K562 (cell line): ENCODE measurements around the gene AGAP1. TPM values are rescaled to one million over a fixed set of nuclear protein-coding genes. Genes with fewer than 3 reads are reported as not detected.

Experiments
- ATAC-seq: fragments of 200-7000 bp; cut with Tn5 transposase; 3 replicates; pipeline ENCODE4 v1.9.1; 2020; ENCODE audit warnings: moderate library complexity
- BruUV-seq: library from RNA; stranded (reverse); fragments of 400-500 nt; replicated peaks from 2 replicates; lab custom pipeline; 2021; lab: Mats Ljungman, UMichigan
- CTCF ChIA-PET: fragments of 300-600 bp; formaldehyde crosslinking; extraction: SDS; loops from one replicate; lab custom pipeline; 2021; ENCODE audit warnings: low intra/inter-chr PET ratio; lab: Yijun Ruan, JAX
- POLR2A ChIA-PET: fragments of 300-600, 350-650 bp; sonication (Branson Sonifier 250); formaldehyde crosslinking; extraction: SDS; loops from one replicate; lab custom pipeline; 2021; ENCODE audit warnings: antibody characterized with exemption, inconsistent platforms; lab: Yijun Ruan, JAX
- DNase-seq, 4 experiments: peaks; one replicate each; pipeline versions ENCODE4 v3.0.0 to v3.0.0-alpha.2; 2011 to 2018; ENCODE audit warnings: low spot score in 3 of 4, mixed read lengths in 3 of 4; ENCODE audit errors: extremely low read depth in 1 of 4
- FAIRE-seq: peaks from 2 replicates; lab custom pipeline; 2011; peaks lifted over from hg19 to GRCh38; lab: Jason Lieb, UNC
- H2AFZ ChIP-seq: 2 replicates; pipeline ENCODE4 v1.6.0; 2011; ENCODE audit warnings: low read depth, low read length, control low read depth, inconsistent platforms
- H3K27ac ChIP-seq: fragments of 200-600 bp; 3 replicates; pipeline ENCODE4 v1.8.0; 2011; ENCODE audit warnings: low read depth, mild to moderate bottlenecking, control low read depth, inconsistent platforms, low read length, moderate library complexity, mixed read lengths; ENCODE audit errors: extremely low read depth
- H3K27me3 ChIP-seq, 2 experiments: fragments of 300-600 bp in 1 of 2; 2 replicates in 1 of 2; 3 replicates in 1 of 2; pipeline versions ENCODE4 v1.6.0 to v1.8.0; 2011; ENCODE audit warnings: inconsistent platforms in 2 of 2, low read length in 2 of 2, mild to moderate bottlenecking in 1 of 2, mixed read lengths in 1 of 2, moderate library complexity in 1 of 2; ENCODE audit not compliant: control insufficient read depth in 2 of 2, insufficient read depth in 2 of 2
- H3K36me3 ChIP-seq: fragments of 300-600 bp; 3 replicates; pipeline ENCODE4 v1.8.0; 2011; ENCODE audit warnings: mild to moderate bottlenecking, low read length, inconsistent platforms; ENCODE audit not compliant: control insufficient read depth, insufficient read depth
- H3K4me1 ChIP-seq, 2 experiments: fragments of 200-600 bp in 1 of 2; replicated peaks in 1 of 2; 2 replicates in 1 of 2; 3 replicates in 1 of 2; pipeline versions ENCODE4 v1.5.1 to v1.8.0; 2011; ENCODE audit warnings: inconsistent platforms in 2 of 2, low read length in 2 of 2, mild to moderate bottlenecking in 1 of 2, mixed read lengths in 1 of 2, moderate library complexity in 1 of 2; ENCODE audit not compliant: control insufficient read depth in 2 of 2, insufficient read depth in 2 of 2
- H3K4me2 ChIP-seq: 2 replicates; pipeline ENCODE4 v1.6.1; 2011; ENCODE audit warnings: low read length, control low read depth, inconsistent platforms, mixed read lengths; ENCODE audit not compliant: insufficient read depth
- H3K4me3 ChIP-seq: fragments of 200-600 bp; sonication (generic), shearing (Covaris generic); 2 replicates; pipeline ENCODE4 v1.5.1; 2016; ENCODE audit warnings: control low read depth, inconsistent platforms
- H3K79me2 ChIP-seq: fragments of 200-600 bp; 3 replicates; pipeline ENCODE4 v1.8.0; 2011; ENCODE audit warnings: low read length, inconsistent platforms; ENCODE audit not compliant: control insufficient read depth, insufficient read depth
- H3K9ac ChIP-seq, 2 experiments: 2 replicates each; pipeline versions ENCODE4 v1.6.0 to v1.6.1; 2011; ENCODE audit warnings: low read depth in 2 of 2, low read length in 2 of 2, control low read depth in 1 of 2, inconsistent platforms in 1 of 2, mild to moderate bottlenecking in 1 of 2, mixed read lengths in 1 of 2; ENCODE audit not compliant: insufficient read depth in 1 of 2
- H3K9me1 ChIP-seq: one replicate; pipeline ENCODE4 v1.6.0; 2011; ENCODE audit warnings: inconsistent platforms, mild to moderate bottlenecking, low read length, moderate library complexity; ENCODE audit not compliant: control insufficient read depth, insufficient read depth
- H3K9me3 ChIP-seq: replicated peaks from 2 replicates; pipeline ENCODE4 v1.5.1; 2011; ENCODE audit warnings: low read depth, low read length, inconsistent platforms; ENCODE audit not compliant: control insufficient read depth, insufficient read depth
- H4K20me1 ChIP-seq: replicated peaks from 2 replicates; pipeline ENCODE4 v1.6.1; 2011; ENCODE audit warnings: low read length, inconsistent platforms, mixed read lengths; ENCODE audit not compliant: control insufficient read depth, insufficient read depth
- EP400 ChIP-seq: fragments of 450-650 bp; IDR thresholded peaks from 2 replicates; pipeline ENCODE4 v1.6.1; 2017; ENCODE audit warnings: antibody characterized with exemption, mild to moderate bottlenecking, moderate library complexity
- GATAD2B ChIP-seq: fragments of 450-650 bp; IDR thresholded peaks from 2 replicates; pipeline ENCODE4 v1.6.1; 2017; ENCODE audit warnings: mild to moderate bottlenecking, borderline replicate concordance
- MECOM ChIP-seq: fragments of 250-450 bp; sonication (Bioruptor Pico); IDR thresholded peaks from 2 replicates; pipeline ENCODE4 v1.8.0; 2022; ENCODE audit warnings: inconsistent platforms
- RBBP5 ChIP-seq: fragments of 200-600 bp; sonication (generic); IDR thresholded peaks from 2 replicates; pipeline ENCODE4 v1.6.1; 2012; ENCODE audit warnings: borderline replicate concordance, mild to moderate bottlenecking, low read length, control low read depth, inconsistent platforms; ENCODE audit not compliant: insufficient read depth, poor library complexity, severe bottlenecking
- RUNX1 ChIP-seq: sonication (generic); IDR thresholded peaks from 2 replicates; pipeline ENCODE4 v1.6.1; 2016; ENCODE audit warnings: antibody characterized with exemption, low read depth
- SIN3A ChIP-seq, 2 experiments: fragments of 150-350 bp in 1 of 2; IDR thresholded peaks; 2 replicates each; pipeline ENCODE4 v1.6.1; 2011 to 2016; ENCODE audit warnings: borderline replicate concordance in 2 of 2, low read depth in 2 of 2, low read length in 2 of 2, mild to moderate bottlenecking in 2 of 2, moderate library complexity in 2 of 2; ENCODE audit not compliant: control insufficient read depth in 1 of 2
- ZNF408 ChIP-seq: fragments of 250-450 bp; sonication (Bioruptor Pico); IDR thresholded peaks from 2 replicates; pipeline ENCODE4 v1.4.0; 2020; ENCODE audit warnings: low read depth, mild to moderate bottlenecking, moderate library complexity
- WGBS: fragments of 100-300 bp; shearing (Covaris generic); methylation state at CpG from one replicate; pipeline ENCODE4 v1.1.6; 2016; ENCODE audit warnings: low coverage, mixed read lengths; ENCODE audit not compliant: insufficient coverage; ENCODE audit errors: missing lambda C conversion rate; 5-methylcytosine and 5-hydroxymethylcytosine counted together
- in situ Hi-C: fragments of 300-500 bp; cut with MboI; formaldehyde crosslinking; loops from 4 replicates; pipeline ENCODE4 v1.15.0; 2018; ENCODE audit warnings: inconsistent platforms, mixed read lengths
- intact Hi-C: fragments of 100-400 bp; cut with micrococcal nuclease; formaldehyde crosslinking; loops from 2 replicates; pipeline ENCODE4 v1.14.2; 2022
- polyA plus RNA-seq, 8 experiments: library from polyadenylated mRNA; depleted of rRNA in 4 of 8; stranded (reverse) in 5 of 8; unstranded in 3 of 8; fragments of >200 nt; fragmentation: Nextera tagmentation in 2 of 8; fragmentation: Illumina TruSeq in 1 of 8; extraction: Ambion mirVana in 2 of 8; extraction: Trizol in 1 of 8; gene quantifications; 2 replicates each; pipeline versions ENCODE4 v1.2.1 to v1.2.3, GENCODE V29; 2011 to 2014; ENCODE audit warnings: inconsistent platforms in 1 of 8, missing spikeins in 1 of 8
- total RNA-seq, 7 experiments: library from RNA; depleted of rRNA in 6 of 7; stranded (reverse); fragments of >200 nt in 6 of 7; fragmentation: Illumina TruSeq in 2 of 7; extraction: Trizol in 2 of 7; gene quantifications; 2 replicates each; pipeline versions ENCODE4 v1.2.1 to v1.2.3, GENCODE V29; 2011 to 2021; ENCODE audit warnings: low replicate concordance in 1 of 7
- TF ChIP-seq, protein P1 (sequence below): fragments of 450-650 bp; conservative IDR thresholded peaks from 2 replicates; pipeline ENCODE4 v1.6.1; 2016; ENCODE audit warnings: missing genetic modification characterization, low read depth, mild to moderate bottlenecking, control low read depth, missing compliant biosample characterization
- TF ChIP-seq, protein P2 (sequence below): fragments of 450-650 bp; IDR thresholded peaks from 2 replicates; pipeline ENCODE4 v1.6.1; 2016
- TF ChIP-seq, protein P3 (sequence below): fragments of 450-650 bp; IDR thresholded peaks from 2 replicates; pipeline ENCODE4 v1.6.1; 2016; ENCODE audit warnings: antibody characterized with exemption

AGAP1 gene
- total and polyA plus RNA-seq, 9 of the 15 experiments (the other 6 are each of a cell fraction or from before 2014, with no cell fraction given), result 1.3 to 24.0 (median 10.6) TPM

DNA sequence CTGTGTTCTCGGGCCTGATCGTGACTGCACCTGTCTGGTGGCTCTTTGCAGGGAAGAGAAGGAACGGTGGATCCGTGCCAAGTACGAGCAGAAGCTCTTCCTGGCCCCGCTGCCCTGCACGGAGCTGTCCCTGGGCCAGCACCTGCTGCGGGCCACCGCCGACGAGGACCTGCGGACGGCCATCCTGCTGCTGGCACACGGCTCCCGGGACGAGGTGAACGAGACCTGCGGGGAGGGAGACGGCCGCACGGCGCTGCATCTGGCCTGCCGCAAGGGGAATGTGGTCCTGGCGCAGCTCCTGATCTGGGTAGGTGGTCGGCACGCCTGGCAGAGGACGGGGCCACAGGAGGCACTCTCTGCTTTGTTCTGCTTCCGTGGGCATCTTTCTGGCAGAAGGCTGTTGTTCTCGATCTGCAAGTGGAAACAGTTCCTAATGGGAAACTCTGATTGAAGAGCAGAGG is 626.3 kb downstream of the AGAP1 start (continued):
- TF ChIP-seq, protein P1, sequence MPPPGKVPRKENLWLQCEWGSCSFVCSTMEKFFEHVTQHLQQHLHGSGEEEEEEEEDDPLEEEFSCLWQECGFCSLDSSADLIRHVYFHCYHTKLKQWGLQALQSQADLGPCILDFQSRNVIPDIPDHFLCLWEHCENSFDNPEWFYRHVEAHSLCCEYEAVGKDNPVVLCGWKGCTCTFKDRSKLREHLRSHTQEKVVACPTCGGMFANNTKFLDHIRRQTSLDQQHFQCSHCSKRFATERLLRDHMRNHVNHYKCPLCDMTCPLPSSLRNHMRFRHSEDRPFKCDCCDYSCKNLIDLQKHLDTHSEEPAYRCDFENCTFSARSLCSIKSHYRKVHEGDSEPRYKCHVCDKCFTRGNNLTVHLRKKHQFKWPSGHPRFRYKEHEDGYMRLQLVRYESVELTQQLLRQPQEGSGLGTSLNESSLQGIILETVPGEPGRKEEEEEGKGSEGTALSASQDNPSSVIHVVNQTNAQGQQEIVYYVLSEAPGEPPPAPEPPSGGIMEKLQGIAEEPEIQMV (tag), result no peak
- TF ChIP-seq ZNF408 (CRISPR knock-in tag) (no peak), EP400 (no peak), GATAD2B (no peak)

DNA sequence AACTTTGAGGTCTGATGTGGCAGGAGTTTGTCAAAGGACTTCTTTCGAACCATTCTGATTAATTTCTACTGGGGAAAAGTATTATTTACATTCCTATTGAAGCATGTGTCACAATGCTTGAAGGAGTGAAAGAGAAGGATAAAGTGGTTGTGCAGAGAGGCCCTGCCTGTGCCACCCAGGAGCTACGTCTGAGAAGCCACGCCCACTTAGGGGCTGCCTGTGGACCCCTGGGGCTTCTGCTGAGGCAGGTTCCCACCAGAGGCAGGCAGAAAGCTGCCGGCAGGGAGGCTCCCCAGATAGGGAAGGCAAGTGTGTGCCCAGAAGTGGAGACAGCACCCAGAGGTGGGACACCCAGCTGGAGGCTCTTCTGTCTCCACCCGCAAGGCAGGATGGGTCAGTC is 627.0 kb downstream of the AGAP1 start:
- no TSS peak for BruUV-seq
- CTCF ChIA-PET, result no interaction called here
- TF ChIP-seq RBBP5, result no peak
- TF ChIP-seq SIN3A (IDR thresholded peaks at IDR 0.05; ENCODE audit: borderline replicate concordance in 2 of 2, control insufficient read depth in 1 of 2, low read depth in 2 of 2, low read length in 2 of 2), result no peak
- no peak for TF ChIP-seq RUNX1
- TF ChIP-seq, protein P2, sequence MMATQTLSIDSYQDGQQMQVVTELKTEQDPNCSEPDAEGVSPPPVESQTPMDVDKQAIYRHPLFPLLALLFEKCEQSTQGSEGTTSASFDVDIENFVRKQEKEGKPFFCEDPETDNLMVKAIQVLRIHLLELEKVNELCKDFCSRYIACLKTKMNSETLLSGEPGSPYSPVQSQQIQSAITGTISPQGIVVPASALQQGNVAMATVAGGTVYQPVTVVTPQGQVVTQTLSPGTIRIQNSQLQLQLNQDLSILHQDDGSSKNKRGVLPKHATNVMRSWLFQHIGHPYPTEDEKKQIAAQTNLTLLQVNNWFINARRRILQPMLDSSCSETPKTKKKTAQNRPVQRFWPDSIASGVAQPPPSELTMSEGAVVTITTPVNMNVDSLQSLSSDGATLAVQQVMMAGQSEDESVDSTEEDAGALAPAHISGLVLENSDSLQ, result no peak
- TF ChIP-seq, protein P3, sequence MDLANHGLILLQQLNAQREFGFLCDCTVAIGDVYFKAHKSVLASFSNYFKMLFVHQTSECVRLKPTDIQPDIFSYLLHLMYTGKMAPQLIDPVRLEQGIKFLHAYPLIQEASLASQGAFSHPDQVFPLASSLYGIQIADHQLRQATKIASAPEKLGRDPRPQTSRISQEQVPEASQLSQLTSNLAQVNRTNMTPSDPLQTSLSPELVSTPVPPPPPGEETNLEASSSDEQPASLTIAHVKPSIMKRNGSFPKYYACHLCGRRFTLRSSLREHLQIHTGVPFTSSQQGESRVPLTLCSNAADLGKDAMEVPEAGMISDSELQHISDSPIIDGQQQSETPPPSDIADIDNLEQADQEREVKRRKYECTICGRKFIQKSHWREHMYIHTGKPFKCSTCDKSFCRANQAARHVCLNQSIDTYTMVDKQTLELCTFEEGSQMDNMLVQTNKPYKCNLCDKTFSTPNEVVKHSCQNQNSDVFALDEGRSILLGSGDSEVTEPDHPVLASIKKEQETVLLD, result no peak
- no peak for TF ChIP-seq MECOM (CRISPR knock-in tag)

More for the DNA sequence above, 627.0 kb downstream of the AGAP1 start:
- H3K27me3 ChIP-seq, result no peaks in the 10 kb centered on the region
- no peak overlapping the region for H2AFZ ChIP-seq
- H3K79me2 ChIP-seq, result no peaks in the 10 kb centered on the region
- H3K4me1 ChIP-seq, result peaks cover 0 to 3% of the 10 kb centered on the region in 2 experiments; a peak in 1 of 5 replicates
- H3K27ac ChIP-seq, result no peak overlapping the region
- intact Hi-C loops, result no loop called here
- H3K4me3 ChIP-seq, result no peak overlapping the region
- DNase-seq, result no peak
- no peak overlapping the region for H3K9ac ChIP-seq
- H3K9me3 ChIP-seq, result no peaks in the 10 kb centered on the region
- FAIRE-seq, result no peak
- 0 out of 3 replicates have a peak, but pooled peaks cover 3% of the 10 kb centered on the region for H3K36me3 ChIP-seq
- H3K9me1 ChIP-seq, result no peaks in the 10 kb centered on the region
- ATAC-seq, result no peak
- in situ Hi-C loops, result no loop called here
- no peak overlapping the region for H3K4me2 ChIP-seq
- H4K20me1 ChIP-seq, result no peaks in the 10 kb centered on the region
- POLR2A ChIA-PET, result interaction anchor here (0.6 kb wide), 1 partner anchor 244 kb away, joined by 4 read pairs; no protein-coding TSS in a partner anchor
- WGBS, result 89% methylated on average over 4 of the region's 5 CpGs
